ENCODE measurements around the gene SARS2. TPM values are rescaled to one million over a fixed set of nuclear protein-coding genes. Genes with fewer than 3 reads are reported as not detected.
"Not testable (repeated sequence)": the region's sequence is repeated elsewhere in the genome, so short reads cannot be mapped to it uniquely, and the experiment has no call there.

Gene SARS2
- polyA plus RNA-seq, 3 donors: 8.1 to 21.9 (median 8.3) TPM

DNA sequence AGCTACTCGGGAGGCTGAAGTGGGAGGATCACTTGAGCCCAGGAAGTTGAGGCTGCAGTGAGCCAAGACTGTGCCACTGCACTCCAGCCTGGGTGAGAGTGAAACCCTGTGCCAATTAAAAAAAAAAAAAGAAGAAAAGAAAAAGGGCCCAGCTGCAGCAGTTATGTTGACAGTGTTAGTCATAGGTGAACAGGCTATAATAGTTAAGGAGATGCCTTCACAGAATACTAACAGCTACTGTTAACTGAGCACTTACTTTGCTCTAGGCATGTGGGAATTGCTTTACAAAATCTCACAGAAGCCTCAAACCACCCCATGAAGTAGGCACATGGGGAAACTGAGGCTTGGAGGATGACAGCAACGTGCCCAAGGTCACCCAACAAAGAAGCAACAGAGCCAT, 41.1 kb upstream of the SARS2 start:
- Histone ChIP-seq H3K36me3 (replicated peaks in 1 of 2; ENCODE audit: control insufficient read depth in 1 of 2, insufficient read depth in 2 of 2, low read length in 2 of 2) (no peaks in the 10 kb centered on the region), H2AFZ (ENCODE audit: insufficient read depth, low read depth, low read length, poor library complexity, severe bottlenecking) (no peak overlapping the region), H3K79me2 (ENCODE audit: insufficient read depth, low read length) (no peaks in the 10 kb centered on the region), H4K20me1 (ENCODE audit: insufficient read depth, low read length) (no peaks in the 10 kb centered on the region), H3K4me2 (replicated peaks; ENCODE audit: extremely low read depth, low read length, poor library complexity, severe bottlenecking) (no peak overlapping the region), H3K27me3 (ENCODE audit: control insufficient read depth in 2 of 2, insufficient read depth in 2 of 2, low read length in 2 of 2) (peaks cover 14 to 23% of the 10 kb centered on the region in 2 donors), H3K27ac (ENCODE audit: low read depth in 1 of 2, low read length in 2 of 2) (no peak overlapping the region), H3K4me3 (replicated peaks in 1 of 3; ENCODE audit: low read depth in 2 of 3, low read length in 3 of 3) (no peak overlapping the region), H3K9ac (ENCODE audit: insufficient read depth, low read length, poor library complexity, severe bottlenecking) (no peak overlapping the region), H3K9me3 (replicated peaks in 1 of 2; ENCODE audit: control insufficient read depth in 1 of 2, insufficient read depth in 1 of 2, low read length in 2 of 2) (peaks cover 0 to 9% of the 10 kb centered on the region in 2 donors), H3K4me1 (ENCODE audit: control insufficient read depth in 1 of 2, insufficient read depth in 2 of 2, low read length in 2 of 2) (no peaks in the 10 kb centered on the region)
- DNase-seq: no peak
- H3K9me3 Mint-ChIP-seq: peaks cover 0 to 10% (median 8%) of the 10 kb centered on the region in 7 donors
- WGBS (ENCODE audit: insufficient coverage): no CpG with 5 or more reads among the region's 2 CpGs
- no peak overlapping the region for H3K27ac Mint-ChIP-seq
- peaks cover 0 to 1% of the 10 kb centered on the region in 2 donors for H3K36me3 Mint-ChIP-seq
- peaks cover 4% of the 10 kb centered on the region for H3K4me1 Mint-ChIP-seq
- no peak overlapping the region for H3K4me3 Mint-ChIP-seq
- intact Hi-C loops (cut with micrococcal nuclease): no loop called here
- TF ChIP-seq, protein P1, sequence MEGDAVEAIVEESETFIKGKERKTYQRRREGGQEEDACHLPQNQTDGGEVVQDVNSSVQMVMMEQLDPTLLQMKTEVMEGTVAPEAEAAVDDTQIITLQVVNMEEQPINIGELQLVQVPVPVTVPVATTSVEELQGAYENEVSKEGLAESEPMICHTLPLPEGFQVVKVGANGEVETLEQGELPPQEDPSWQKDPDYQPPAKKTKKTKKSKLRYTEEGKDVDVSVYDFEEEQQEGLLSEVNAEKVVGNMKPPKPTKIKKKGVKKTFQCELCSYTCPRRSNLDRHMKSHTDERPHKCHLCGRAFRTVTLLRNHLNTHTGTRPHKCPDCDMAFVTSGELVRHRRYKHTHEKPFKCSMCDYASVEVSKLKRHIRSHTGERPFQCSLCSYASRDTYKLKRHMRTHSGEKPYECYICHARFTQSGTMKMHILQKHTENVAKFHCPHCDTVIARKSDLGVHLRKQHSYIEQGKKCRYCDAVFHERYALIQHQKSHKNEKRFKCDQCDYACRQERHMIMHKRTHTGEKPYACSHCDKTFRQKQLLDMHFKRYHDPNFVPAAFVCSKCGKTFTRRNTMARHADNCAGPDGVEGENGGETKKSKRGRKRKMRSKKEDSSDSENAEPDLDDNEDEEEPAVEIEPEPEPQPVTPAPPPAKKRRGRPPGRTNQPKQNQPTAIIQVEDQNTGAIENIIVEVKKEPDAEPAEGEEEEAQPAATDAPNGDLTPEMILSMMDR (IDR thresholded peaks at IDR 0.05): no peak
- H3K27me3 Mint-ChIP-seq (ENCODE audit: low read depth in 3 of 3): peaks cover 28 to 45% (median 33%) of the 10 kb centered on the region in 3 donors

DNA sequence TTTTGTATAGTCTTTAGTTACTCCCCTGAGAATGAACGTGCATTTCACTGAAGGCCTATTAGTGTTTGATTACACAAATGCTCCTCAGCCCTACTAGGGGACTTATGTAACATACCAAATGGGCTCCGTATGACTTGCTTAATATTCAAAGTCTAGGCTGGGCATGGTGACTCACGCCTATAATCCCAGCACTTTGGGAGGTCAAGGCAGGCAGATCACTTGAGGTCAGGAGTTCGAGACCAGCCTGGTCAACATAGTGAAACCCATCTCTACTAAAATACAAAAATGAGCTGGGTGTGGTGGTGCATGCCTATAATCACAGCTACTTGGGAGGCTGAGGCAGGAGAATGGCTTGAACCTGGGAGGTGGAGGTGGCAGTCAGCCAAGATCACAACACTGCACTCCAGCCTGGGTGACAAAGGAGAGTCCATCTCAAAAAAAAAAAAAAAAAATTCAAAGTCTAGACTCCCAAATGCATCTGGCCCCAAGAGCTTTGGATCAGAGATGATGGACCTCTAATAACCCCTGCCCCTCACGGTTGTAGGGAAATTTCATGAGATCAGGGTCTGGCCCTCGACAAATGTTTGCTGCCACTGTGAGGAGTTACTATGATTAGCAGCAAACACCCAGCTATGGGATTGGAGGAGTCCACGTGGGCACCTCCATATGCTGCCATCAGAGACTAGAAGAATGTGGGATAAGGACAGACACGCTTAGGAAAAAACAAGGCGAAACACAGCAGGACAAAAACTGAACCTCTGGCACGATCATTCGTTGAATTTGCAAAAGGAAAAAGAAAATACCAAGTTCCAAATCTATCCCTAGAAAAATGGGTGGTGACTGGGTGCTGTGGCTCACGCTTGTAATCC, 40.3 kb upstream of the SARS2 start:
- no peak overlapping the region for H3K27ac Mint-ChIP-seq
- no peak overlapping the region for H3K9ac ChIP-seq (ENCODE audit: insufficient read depth, low read length, poor library complexity, severe bottlenecking)
- WGBS (ENCODE audit: insufficient coverage): 100% methylated on average over 1 of the region's 12 CpGs
- H3K79me2 ChIP-seq (ENCODE audit: insufficient read depth, low read length): no peaks in the 10 kb centered on the region
- H4K20me1 ChIP-seq (ENCODE audit: insufficient read depth, low read length): no peaks in the 10 kb centered on the region
- peaks cover 0 to under 1% of the 10 kb centered on the region in 2 donors for H3K36me3 Mint-ChIP-seq
- H2AFZ ChIP-seq (ENCODE audit: insufficient read depth, low read depth, low read length, poor library complexity, severe bottlenecking): no peak overlapping the region
- peaks cover 21 to 37% (median 25%) of the 10 kb centered on the region in 3 donors for H3K27me3 Mint-ChIP-seq (ENCODE audit: low read depth in 3 of 3)
- H3K4me3 ChIP-seq (replicated peaks in 1 of 3; ENCODE audit: low read depth in 2 of 3, low read length in 3 of 3): no peak overlapping the region
- H3K27me3 ChIP-seq (ENCODE audit: control insufficient read depth in 2 of 2, insufficient read depth in 2 of 2, low read length in 2 of 2): peaks cover 10 to 15% of the 10 kb centered on the region in 2 donors
- no peak overlapping the region for H3K4me2 ChIP-seq (replicated peaks; ENCODE audit: extremely low read depth, low read length, poor library complexity, severe bottlenecking)
- no peaks in the 10 kb centered on the region for H3K4me1 ChIP-seq (ENCODE audit: control insufficient read depth in 1 of 2, insufficient read depth in 2 of 2, low read length in 2 of 2)
- no peak overlapping the region for H3K27ac ChIP-seq (ENCODE audit: low read depth in 1 of 2, low read length in 2 of 2)
- H3K9me3 ChIP-seq (replicated peaks in 1 of 2; ENCODE audit: control insufficient read depth in 1 of 2, insufficient read depth in 1 of 2, low read length in 2 of 2): peaks cover 0 to under 1% of the 10 kb centered on the region in 2 donors
- TF ChIP-seq, protein P1 (IDR thresholded peaks at IDR 0.05): no peak
- H3K36me3 ChIP-seq (replicated peaks in 1 of 2; ENCODE audit: control insufficient read depth in 1 of 2, insufficient read depth in 2 of 2, low read length in 2 of 2): no peaks in the 10 kb centered on the region
- DNase-seq: no peak
- H3K4me1 Mint-ChIP-seq: peaks cover under 1% of the 10 kb centered on the region
- peaks cover 0 to 6% (median under 1%) of the 10 kb centered on the region in 7 donors for H3K9me3 Mint-ChIP-seq
- intact Hi-C loops (cut with micrococcal nuclease): no loop called here
- H3K4me3 Mint-ChIP-seq: no peak overlapping the region

DNA sequence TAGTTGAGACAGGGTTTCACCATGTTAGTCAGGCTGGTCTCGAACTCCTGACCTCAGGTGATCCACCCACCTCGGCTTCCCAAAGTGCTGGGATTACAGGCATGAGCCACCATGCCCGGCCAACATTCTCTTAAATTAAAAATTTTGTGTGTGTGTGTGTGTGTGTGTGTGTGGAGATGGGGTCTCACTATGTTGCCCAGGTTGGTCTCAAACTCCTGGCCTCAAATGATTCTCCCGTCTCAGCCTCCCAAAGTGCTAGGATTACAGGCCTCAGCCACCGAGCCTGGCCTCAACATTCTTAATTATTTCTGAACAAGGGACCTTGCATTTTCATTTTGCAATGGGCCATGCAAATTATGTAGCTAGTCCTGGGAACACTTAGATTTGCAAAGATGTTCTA, 35.6 kb upstream of the SARS2 start:
- H3K4me1 ChIP-seq (ENCODE audit: control insufficient read depth in 1 of 2, insufficient read depth in 2 of 2, low read length in 2 of 2); H3K4me3 ChIP-seq (replicated peaks in 1 of 3; ENCODE audit: low read depth in 2 of 3, low read length in 3 of 3); H3K9me3 Mint-ChIP-seq; DNase-seq; H3K36me3 ChIP-seq (replicated peaks in 1 of 2; ENCODE audit: control insufficient read depth in 1 of 2, insufficient read depth in 2 of 2, low read length in 2 of 2); H2AFZ ChIP-seq (ENCODE audit: insufficient read depth, low read depth, low read length, poor library complexity, severe bottlenecking); H3K36me3 Mint-ChIP-seq; H3K27ac ChIP-seq (ENCODE audit: low read depth in 1 of 2, low read length in 2 of 2); H4K20me1 ChIP-seq (ENCODE audit: insufficient read depth, low read length); H3K27me3 ChIP-seq (ENCODE audit: control insufficient read depth in 2 of 2, insufficient read depth in 2 of 2, low read length in 2 of 2); H3K9ac ChIP-seq (ENCODE audit: insufficient read depth, low read length, poor library complexity, severe bottlenecking); H3K4me3 Mint-ChIP-seq; H3K9me3 ChIP-seq (replicated peaks in 1 of 2; ENCODE audit: control insufficient read depth in 1 of 2, insufficient read depth in 1 of 2, low read length in 2 of 2); H3K4me1 Mint-ChIP-seq; H3K4me2 ChIP-seq (replicated peaks; ENCODE audit: extremely low read depth, low read length, poor library complexity, severe bottlenecking); intact Hi-C loops (cut with micrococcal nuclease); H3K79me2 ChIP-seq (ENCODE audit: insufficient read depth, low read length); H3K27ac Mint-ChIP-seq: not testable (repeated sequence)
- 100% methylated on average over 1 of the region's 5 CpGs for WGBS (ENCODE audit: insufficient coverage)
- H3K27me3 Mint-ChIP-seq (ENCODE audit: low read depth in 3 of 3): peaks cover 2 to 13% (median 7%) of the 10 kb centered on the region in 3 donors
